ENCODE results near the gene WWC2. TPM values are rescaled to one million over a fixed set of nuclear protein-coding genes. Genes with fewer than 3 reads are reported as not detected.

The WWC2 gene
- total and polyA plus RNA-seq, 9 donors: 9.4 to 43.0 (median 32.5) TPM

- no peaks in the 10 kb centered on the region for H3K9me3 ChIP-seq
- H3K36me3 ChIP-seq: no peaks in the 10 kb centered on the region
- DNase-seq: no peak
- TF ChIP-seq POLR2A (IDR thresholded peaks at IDR 0.05) (no peak), CTCF (IDR thresholded peaks at IDR 0.05) (no peak)
- intact Hi-C loops (cut with DNase I): no loop called here
- H3K4me3 ChIP-seq: no peak overlapping the region
- no peak overlapping the region for H3K27ac ChIP-seq
- 87 to 96% (median 88%) methylated on average over 4 of the region's 4 CpGs for WGBS, 3 donors
- no peaks in the 10 kb centered on the region for H3K27me3 ChIP-seq
- no peaks in the 10 kb centered on the region for H3K4me1 ChIP-seq (ENCODE audit: insufficient read depth)
These were observed 115.9 kb downstream of the WWC2 start for GRCh38 chr4:183214912-183215488.

- TF ChIP-seq EP300 (IDR thresholded peaks at IDR 0.05): no peak
- no peak for TF ChIP-seq CTCF (IDR thresholded peaks at IDR 0.05)
- TF ChIP-seq POLR2A (IDR thresholded peaks at IDR 0.05): no peak
- Histone ChIP-seq H3K4me3 (no peak overlapping the region), H3K4me1 (ENCODE audit: insufficient read depth) (no peaks in the 10 kb centered on the region), H3K27ac (no peak overlapping the region), H3K27me3 (no peaks in the 10 kb centered on the region), H3K9me3 (no peaks in the 10 kb centered on the region), H3K36me3 (no peaks in the 10 kb centered on the region)
- intact Hi-C loops (cut with DNase I): no loop called here
- DNase-seq: no peak
- 84 to 99% (median 96%) methylated on average over 4 of the region's 4 CpGs for WGBS, 3 donors
These were observed 121.2 kb downstream of the WWC2 start for GRCh38 chr4:183220236-183220635.

GRCh38 chr4:183223053-183223452, 124.0 kb downstream of the WWC2 start:
- no peaks in the 10 kb centered on the region for H3K27me3 ChIP-seq
- TF ChIP-seq POLR2A (IDR thresholded peaks at IDR 0.05) (no peak), CTCF (IDR thresholded peaks at IDR 0.05) (no peak), EP300 (IDR thresholded peaks at IDR 0.05) (no peak)
- H3K9me3 ChIP-seq: no peaks in the 10 kb centered on the region
- H3K4me1 ChIP-seq (ENCODE audit: insufficient read depth): no peaks in the 10 kb centered on the region
- H3K4me3 ChIP-seq: no peak overlapping the region
- DNase-seq: no peak
- intact Hi-C loops (cut with DNase I): no loop called here
- no peak overlapping the region for H3K27ac ChIP-seq
- 93 to 98% (median 93%) methylated on average over 3 of the region's 3 CpGs for WGBS, 3 donors
- H3K36me3 ChIP-seq: no peaks in the 10 kb centered on the region

GRCh38 chr4:183229397-183229796, 130.3 kb downstream of the WWC2 start:
- TF ChIP-seq CTCF (IDR thresholded peaks at IDR 0.05) (no peak), EP300 (IDR thresholded peaks at IDR 0.05) (no peak), POLR2A (IDR thresholded peaks at IDR 0.05) (no peak)
- no peak for DNase-seq
- H3K9me3 ChIP-seq: no peaks in the 10 kb centered on the region
- intact Hi-C loops (cut with DNase I): no loop called here
- no peak overlapping the region for H3K4me3 ChIP-seq
- H3K27me3 ChIP-seq: no peaks in the 10 kb centered on the region
- H3K27ac ChIP-seq: no peak overlapping the region
- H3K4me1 ChIP-seq (ENCODE audit: insufficient read depth): no peaks in the 10 kb centered on the region
- no peaks in the 10 kb centered on the region for H3K36me3 ChIP-seq
